HepG2 (cell line): ENCODE results near the gene ZBTB7B. TPM values are rescaled to one million over a fixed set of nuclear protein-coding genes. Genes with fewer than 3 reads are reported as not detected.

ENCODE experiments used
- ADNP ChIP-seq: sonication (generic); formaldehyde crosslinking; IDR thresholded peaks from 2 replicates; pipeline ENCODE4 v1.4.0; 2020; ENCODE audit warnings: missing genetic modification reagents
- CREB3 ChIP-seq: sonication (generic); formaldehyde crosslinking; IDR thresholded peaks from 2 replicates; pipeline ENCODE4 v1.5.0; 2020; ENCODE audit warnings: missing genetic modification reagents
- HNRNPH1 ChIP-seq: fragments of 200-400 bp; formaldehyde crosslinking; optimal IDR thresholded peaks from 2 replicates; pipeline ENCODE3; 2017; ENCODE audit warnings: mild to moderate bottlenecking, low read depth, low read length
- MED1 ChIP-seq: sonication (generic); formaldehyde crosslinking; IDR thresholded peaks from 2 replicates; pipeline ENCODE4 v1.4.0; 2020; ENCODE audit warnings: missing genetic modification reagents
- MIER2 ChIP-seq: IDR thresholded peaks from 2 replicates; pipeline ENCODE4 v1.6.1; 2016; ENCODE audit warnings: missing biosample characterization, missing genetic modification reagents
- MLLT10 ChIP-seq: sonication (generic); formaldehyde crosslinking; IDR thresholded peaks from 2 replicates; pipeline ENCODE4 v1.4.0; 2020; ENCODE audit warnings: missing genetic modification reagents
- MTF2 ChIP-seq: sonication (generic); formaldehyde crosslinking; IDR thresholded peaks from 2 replicates; pipeline ENCODE4 v1.5.0; 2020; ENCODE audit warnings: missing genetic modification reagents, borderline replicate concordance
- MZF1 ChIP-seq: sonication (generic); formaldehyde crosslinking; IDR thresholded peaks from 2 replicates; pipeline ENCODE4 v1.8.1; 2023; ENCODE audit warnings: mild to moderate bottlenecking, missing genetic modification reagents, borderline replicate concordance
- PRDM4 ChIP-seq: sonication (generic); formaldehyde crosslinking; IDR thresholded peaks from 2 replicates; pipeline ENCODE4 v1.9.0; 2021; ENCODE audit warnings: missing genetic modification reagents, borderline replicate concordance
- PTBP1 ChIP-seq: fragments of 200-400 bp; formaldehyde crosslinking; IDR thresholded peaks from 2 replicates; pipeline ENCODE4 v1.6.1; 2018; ENCODE audit warnings: low read length, low read depth; ENCODE audit not compliant: poor library complexity, severe bottlenecking
- REPIN1 ChIP-seq: sonication (generic); formaldehyde crosslinking; IDR thresholded peaks from 2 replicates; pipeline ENCODE4 v1.8.0; 2022; ENCODE audit warnings: missing genetic modification reagents, low read depth, mild to moderate bottlenecking, borderline replicate concordance
- SP4 ChIP-seq: sonication (generic); formaldehyde crosslinking; IDR thresholded peaks from 2 replicates; pipeline ENCODE4 v1.8.1; 2023; ENCODE audit warnings: mild to moderate bottlenecking, missing genetic modification reagents
- TARDBP ChIP-seq: sonication (generic); formaldehyde crosslinking; IDR thresholded peaks from 2 replicates; pipeline ENCODE4 v1.8.0; 2022; ENCODE audit warnings: mild to moderate bottlenecking, missing genetic modification reagents
- TOPORS ChIP-seq: sonication (generic); formaldehyde crosslinking; IDR thresholded peaks from 2 replicates; pipeline ENCODE4 v1.8.0; 2023; ENCODE audit warnings: mild to moderate bottlenecking, missing genetic modification reagents
- ZMYM4 ChIP-seq: sonication (generic); formaldehyde crosslinking; IDR thresholded peaks from 2 replicates; pipeline ENCODE4 v1.8.1; 2023; ENCODE audit warnings: mild to moderate bottlenecking, missing genetic modification reagents
- ZNF121 ChIP-seq: sonication (generic); formaldehyde crosslinking; IDR thresholded peaks from 2 replicates; pipeline ENCODE4 v1.5.0; 2020; ENCODE audit warnings: mild to moderate bottlenecking, missing genetic modification reagents
- ZNF225 ChIP-seq: sonication (generic); formaldehyde crosslinking; IDR thresholded peaks from 2 replicates; pipeline ENCODE4 v1.4.0; 2020; ENCODE audit warnings: mild to moderate bottlenecking, missing genetic modification reagents
- ZNF253 ChIP-seq: sonication (generic); formaldehyde crosslinking; IDR thresholded peaks from 2 replicates; pipeline ENCODE4 v1.8.0; 2022; ENCODE audit warnings: mild to moderate bottlenecking, missing genetic modification reagents, borderline replicate concordance
- ZNF335 ChIP-seq: sonication (generic); formaldehyde crosslinking; IDR thresholded peaks from 2 replicates; pipeline ENCODE4 v1.4.0; 2020; ENCODE audit warnings: missing genetic modification reagents
- ZNF34 ChIP-seq: sonication (generic); formaldehyde crosslinking; IDR thresholded peaks from 2 replicates; pipeline ENCODE4 v1.4.0; 2020; ENCODE audit warnings: mild to moderate bottlenecking, missing genetic modification reagents, borderline replicate concordance
- ZNF687 ChIP-seq: sonication (generic); formaldehyde crosslinking; IDR thresholded peaks from 2 replicates; pipeline ENCODE4 v1.5.1; 2020; ENCODE audit warnings: mild to moderate bottlenecking, missing genetic modification reagents, moderate library complexity
- ZSCAN29 ChIP-seq: sonication (generic); formaldehyde crosslinking; conservative IDR thresholded peaks from 2 replicates; pipeline ENCODE4 v1.4.0; 2020; ENCODE audit warnings: mild to moderate bottlenecking, missing genetic modification reagents
- polyA plus RNA-seq, 8 experiments: library from polyadenylated mRNA; depleted of rRNA in 3 of 8; stranded (reverse) in 7 of 8; unstranded in 1 of 8; fragments of >200 nt; fragmentation: Illumina TruSeq in 4 of 8; extraction: Trizol in 4 of 8; gene quantifications; 2 replicates each; pipeline versions ENCODE4 v1.2.1 to v1.2.3, GENCODE V29; 2011 to 2016; ENCODE audit warnings: low read depth in 4 of 8, missing spikeins in 1 of 8, mixed read lengths in 1 of 8; ENCODE audit not compliant: insufficient read depth in 1 of 8
- total RNA-seq, 5 experiments: library from RNA; depleted of rRNA; stranded (reverse); fragments of >200 nt; fragmentation: Illumina TruSeq; extraction: Trizol; gene quantifications; 2 replicates each; pipeline ENCODE4 v1.2.3, GENCODE V29; 2016; ENCODE audit warnings: low read depth in 1 of 5

ZBTB7B gene
- total and polyA plus RNA-seq, 2 of the 13 experiments (the other 11 are each of a cell fraction or from before 2014, with no cell fraction given), result 15.5 to 17.5 TPM

GRCh38 chr1:155017041-155017945 lies 14.7 kb downstream of the ZBTB7B start (continued):
- peak; percentile 70; the same call in 1 of the 2 replicates for TF ChIP-seq ZNF34 (CRISPR knock-in tag)
- peak; percentile 85; the same call in 1 of the 2 replicates for TF ChIP-seq TARDBP (CRISPR knock-in tag)
- no peak for TF ChIP-seq MLLT10 (CRISPR knock-in tag)
- 0 out of 2 replicates have a peak, but pooled peaks have one; percentile 43 for TF ChIP-seq ZNF121
- TF ChIP-seq ZNF335 (CRISPR knock-in tag), result 0 out of 2 replicates have a peak, but pooled peaks have one; percentile 55
- no peak for TF ChIP-seq MZF1 (CRISPR knock-in tag)
- peak; percentile 93 for TF ChIP-seq ZNF687 (CRISPR knock-in tag)
- no peak for TF ChIP-seq ZSCAN29 (CRISPR knock-in tag)
- no peak for TF ChIP-seq CREB3 (CRISPR knock-in tag)
- TF ChIP-seq HNRNPH1, result no peak
- TF ChIP-seq SP4 (CRISPR knock-in tag), result peak; percentile 63; the same call in 1 of the 2 replicates
- TF ChIP-seq MIER2, result peak; percentile 85
- TF ChIP-seq MTF2 (CRISPR knock-in tag), result 0 out of 2 replicates have a peak, but pooled peaks have one; percentile 76
- TF ChIP-seq REPIN1 (CRISPR knock-in tag), result peak; percentile 91
- 0 out of 2 replicates have a peak, but pooled peaks have one; percentile 53 for TF ChIP-seq ADNP (CRISPR knock-in tag)
- no peak for TF ChIP-seq PTBP1
- no peak for TF ChIP-seq ZNF253 (CRISPR knock-in tag)
- TF ChIP-seq ZNF225 (CRISPR knock-in tag), result peak; percentile 72; the same call in 1 of the 2 replicates
- peak; percentile 68; the same call in 1 of the 2 replicates for TF ChIP-seq ZMYM4 (CRISPR knock-in tag)
- peak; percentile 38; the same call in 1 of the 2 replicates for TF ChIP-seq TOPORS
- no peak for TF ChIP-seq PRDM4
- TF ChIP-seq MED1 (CRISPR knock-in tag), result peak; percentile 85
